OCI-LY1 (cell line): ENCODE data around the gene MAFG.

Experiments used
- CTCF ChIP-seq: fragments of 200-600 bp; sonication (generic), shearing (Covaris generic); IDR thresholded peaks from 2 replicates; pipeline ENCODE4 v1.5.1; 2017; ENCODE audit warnings: mild to moderate bottlenecking, antibody characterized with exemption, low read length, moderate library complexity, mixed read lengths
- EZH2 ChIP-seq: fragments of 200-600 bp; sonication (generic), shearing (Covaris generic); IDR thresholded peaks from 2 replicates; pipeline ENCODE4 v1.8.0; 2017; ENCODE audit warnings: borderline replicate concordance, mixed run types, mild to moderate bottlenecking, antibody characterized with exemption, low read length, moderate library complexity, mixed read lengths

- TF ChIP-seq EZH2 (no peak), CTCF (no peak)
These were observed 45.9 kb upstream of the MAFG start for GRCh38 chr17:81973432-81973831.
